ENCODE data around the gene SLC39A9. TPM values are rescaled to one million over a fixed set of nuclear protein-coding genes. Genes with fewer than 3 reads are reported as not detected.

The SLC39A9 gene
- total and polyA plus RNA-seq, 4 experiments from 2014 or later: 17.9 to 38.6 (median 26.2) TPM

DNA sequence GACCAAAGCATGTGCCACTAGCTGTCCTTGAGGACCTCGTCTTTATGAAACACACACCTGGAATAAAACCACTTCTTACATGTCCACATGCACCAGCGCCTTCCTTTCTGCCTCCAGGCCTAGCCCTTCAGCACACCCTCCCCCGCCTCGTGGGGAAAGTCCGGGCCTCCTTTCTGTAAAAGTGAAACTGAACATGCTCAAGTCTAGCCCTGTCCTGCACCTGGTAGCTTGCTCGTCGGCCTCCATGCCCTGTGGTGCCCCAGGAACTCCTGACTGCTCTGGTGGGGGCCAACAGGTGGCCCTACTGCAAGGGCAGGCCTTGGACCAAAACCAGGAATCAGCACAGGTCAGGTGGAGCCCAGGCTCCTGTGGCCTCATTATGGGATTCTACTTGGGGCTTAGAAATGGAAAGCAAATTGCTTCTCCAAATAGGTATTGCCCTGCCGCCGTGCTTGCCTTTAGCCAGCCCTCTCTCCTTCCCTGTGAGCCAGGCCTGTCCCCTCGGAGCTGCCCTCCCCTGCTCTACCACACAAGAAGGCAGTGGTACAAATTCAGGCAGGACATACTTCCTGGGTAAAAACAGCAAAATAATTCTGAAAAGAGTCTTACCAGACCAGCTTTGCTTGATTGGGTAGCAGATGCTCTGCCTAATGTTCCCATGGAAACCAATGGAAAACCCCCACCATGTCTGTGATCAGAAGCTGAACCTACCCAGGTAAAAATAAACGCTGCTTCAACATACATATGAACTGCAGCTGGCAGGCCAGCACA, 43.9 kb upstream of the SLC39A9 start:
- Mint-ChIP-seq H3K27ac (peak overlapping the region; percentile 67 to 96 (median 93)), H3K4me3 (peak overlapping the region; percentile 55 to 84 (median 78)), H3K4me1 (peaks cover 6 to 16% (median 11%) of the 10 kb centered on the region in 4 donors), H3K36me3 (no peaks in the 10 kb centered on the region), H3K9me3 (no peaks in the 10 kb centered on the region), H3K27me3 (peaks cover 3 to 4% of the 10 kb centered on the region in 2 donors)
- peak overlapping the region; percentile 60 for H3K27ac ChIP-seq (ENCODE audit: low read depth, low read length)
- peak; percentile 42 to 77 (median 60) for DNase-seq
- intact Hi-C loops (cut with micrococcal nuclease): no loop called here
- CTCF ChIA-PET (ENCODE audit: partially characterized antibody): interaction anchor here (1.4 kb wide), 1 partner anchor 11 kb away, joined by 3 read pairs; no protein-coding TSS in a partner anchor
- no peaks in the 10 kb centered on the region for H3K9me3 ChIP-seq (ENCODE audit: control insufficient read depth in 1 of 2, low read length in 2 of 2)
- H3K4me1 ChIP-seq (ENCODE audit: insufficient read depth, low read length): peaks cover 19% of the 10 kb centered on the region
- POLR2A ChIA-PET (ENCODE audit: partially characterized antibody): interaction anchor here (0.6 to 1.8 kb wide), 2 partner anchors 43 to 202 kb away, joined by 3 to 7 read pairs; partner anchors contain the start of genes DCAF5, ERH and SLC39A9
- H3K36me3 ChIP-seq (ENCODE audit: insufficient read depth, low read length): no peaks in the 10 kb centered on the region
- H3K27me3 ChIP-seq (ENCODE audit: insufficient read depth, low read length): no peaks in the 10 kb centered on the region
- peak overlapping the region; percentile 24 to 36 for H3K4me3 ChIP-seq (ENCODE audit: low read length in 2 of 2)

DNA sequence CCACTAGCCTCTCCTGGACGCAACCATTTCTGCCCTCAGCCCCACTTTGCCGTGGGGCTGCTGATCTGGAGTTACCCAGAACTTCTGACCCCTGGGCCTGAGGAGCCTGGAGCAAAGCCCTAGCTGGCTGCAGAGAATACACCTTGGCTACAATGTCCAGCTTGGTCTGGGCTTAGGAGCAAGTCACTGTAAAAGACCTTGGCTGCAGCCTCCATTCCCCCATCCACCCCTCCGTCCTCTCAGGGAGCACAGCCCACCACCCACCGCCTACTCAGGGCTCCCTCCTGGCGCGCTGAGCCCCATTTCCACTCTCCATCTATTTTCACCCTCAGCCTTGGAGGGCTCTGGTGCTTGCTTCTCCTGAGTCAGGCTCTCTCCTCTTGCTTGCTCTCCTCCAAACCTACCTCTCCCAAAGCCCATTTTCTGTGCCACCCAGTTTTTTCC, 43.3 kb upstream of the SLC39A9 start:
- Mint-ChIP-seq H3K36me3 (no peaks in the 10 kb centered on the region), H3K4me3 (peak overlapping the region in 5 of 8 donors; percentile 68 to 84 (median 79)), H3K4me1 (peaks cover 6 to 16% (median 11%) of the 10 kb centered on the region in 4 donors), H3K9me3 (no peaks in the 10 kb centered on the region), H3K27ac (peak overlapping the region in 5 of 7 donors; percentile 67 to 94 (median 90)), H3K27me3 (peaks cover 1 to 3% of the 10 kb centered on the region in 2 donors)
- no peaks in the 10 kb centered on the region for H3K9me3 ChIP-seq (ENCODE audit: control insufficient read depth in 1 of 2, low read length in 2 of 2)
- no peaks in the 10 kb centered on the region for H3K36me3 ChIP-seq (ENCODE audit: insufficient read depth, low read length)
- no peaks in the 10 kb centered on the region for H3K27me3 ChIP-seq (ENCODE audit: insufficient read depth, low read length)
- intact Hi-C loops (cut with micrococcal nuclease): no loop called here
- H3K4me3 ChIP-seq (ENCODE audit: low read length in 2 of 2): no peak overlapping the region
- no peak for DNase-seq
- H3K27ac ChIP-seq (ENCODE audit: low read depth, low read length): peak overlapping the region; percentile 60
- ChIA-PET POLR2A (ENCODE audit: partially characterized antibody) (interaction anchor here (0.6 to 1.8 kb wide), 2 partner anchors 43 to 202 kb away, joined by 3 to 7 read pairs; partner anchors contain the start of genes DCAF5, ERH and SLC39A9), CTCF (ENCODE audit: partially characterized antibody) (interaction anchor here (1.4 kb wide), 1 partner anchor 11 kb away, joined by 3 read pairs; no protein-coding TSS in a partner anchor)
- H3K4me1 ChIP-seq (ENCODE audit: insufficient read depth, low read length): peaks cover 19% of the 10 kb centered on the region

DNA sequence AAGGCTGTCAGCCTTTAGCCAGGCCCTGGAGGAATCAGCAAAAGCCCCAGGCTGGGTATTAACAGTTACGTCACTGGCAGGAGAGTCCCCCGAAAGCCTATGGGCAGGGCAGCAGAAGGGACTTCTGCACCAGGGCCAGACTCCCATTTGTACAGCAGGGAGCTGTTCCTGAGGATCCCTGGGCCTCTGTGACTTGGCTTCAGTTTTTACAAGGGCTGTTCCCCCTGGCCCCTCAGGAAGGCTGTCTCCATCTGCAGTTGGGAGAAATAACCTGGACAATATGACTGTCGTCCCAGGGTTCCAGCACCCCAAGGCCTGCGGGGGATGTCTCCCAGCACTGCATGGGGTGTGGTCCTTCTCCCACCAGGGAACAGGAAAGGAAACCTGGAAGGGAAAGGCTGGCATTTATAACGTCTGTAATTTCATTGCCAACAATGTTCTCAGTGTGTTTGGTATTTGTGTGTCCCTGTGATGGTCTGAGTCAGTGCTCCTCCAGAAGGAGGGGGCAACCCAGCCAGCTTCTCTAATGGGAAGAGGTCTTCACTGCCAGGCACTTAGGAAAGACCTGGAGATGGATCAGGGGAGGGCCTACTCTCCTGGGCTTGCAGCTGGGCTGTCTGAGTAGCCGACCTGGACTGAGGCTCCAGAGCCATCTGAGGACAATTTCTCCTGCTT, 42.7 kb upstream of the SLC39A9 start:
- Mint-ChIP-seq H3K9me3 (no peaks in the 10 kb centered on the region), H3K27me3 (peaks cover 1 to 3% of the 10 kb centered on the region in 2 donors), H3K4me1 (peaks cover 6 to 16% (median 11%) of the 10 kb centered on the region in 4 donors), H3K36me3 (no peaks in the 10 kb centered on the region), H3K27ac (peak overlapping the region in 1 of 7 donors; percentile 12), H3K4me3 (peak overlapping the region in 1 of 8 donors; percentile 62)
- Histone ChIP-seq H3K27me3 (ENCODE audit: insufficient read depth, low read length) (no peaks in the 10 kb centered on the region), H3K4me1 (ENCODE audit: insufficient read depth, low read length) (peaks cover 19% of the 10 kb centered on the region), H3K27ac (ENCODE audit: low read depth, low read length) (no peak overlapping the region), H3K4me3 (ENCODE audit: low read length in 2 of 2) (no peak overlapping the region), H3K36me3 (ENCODE audit: insufficient read depth, low read length) (no peaks in the 10 kb centered on the region), H3K9me3 (ENCODE audit: control insufficient read depth in 1 of 2, low read length in 2 of 2) (no peaks in the 10 kb centered on the region)
- intact Hi-C loops (cut with micrococcal nuclease): no loop called here
- ChIA-PET CTCF (ENCODE audit: partially characterized antibody) (interaction anchor here (1.4 kb wide), 1 partner anchor 10 kb away, joined by 3 read pairs; no protein-coding TSS in a partner anchor), POLR2A (ENCODE audit: partially characterized antibody) (interaction anchor here (1.8 kb wide), 1 partner anchor 42 kb away, joined by 7 read pairs; the partner anchor contains the start of genes ERH and SLC39A9)
- DNase-seq: no peak

DNA sequence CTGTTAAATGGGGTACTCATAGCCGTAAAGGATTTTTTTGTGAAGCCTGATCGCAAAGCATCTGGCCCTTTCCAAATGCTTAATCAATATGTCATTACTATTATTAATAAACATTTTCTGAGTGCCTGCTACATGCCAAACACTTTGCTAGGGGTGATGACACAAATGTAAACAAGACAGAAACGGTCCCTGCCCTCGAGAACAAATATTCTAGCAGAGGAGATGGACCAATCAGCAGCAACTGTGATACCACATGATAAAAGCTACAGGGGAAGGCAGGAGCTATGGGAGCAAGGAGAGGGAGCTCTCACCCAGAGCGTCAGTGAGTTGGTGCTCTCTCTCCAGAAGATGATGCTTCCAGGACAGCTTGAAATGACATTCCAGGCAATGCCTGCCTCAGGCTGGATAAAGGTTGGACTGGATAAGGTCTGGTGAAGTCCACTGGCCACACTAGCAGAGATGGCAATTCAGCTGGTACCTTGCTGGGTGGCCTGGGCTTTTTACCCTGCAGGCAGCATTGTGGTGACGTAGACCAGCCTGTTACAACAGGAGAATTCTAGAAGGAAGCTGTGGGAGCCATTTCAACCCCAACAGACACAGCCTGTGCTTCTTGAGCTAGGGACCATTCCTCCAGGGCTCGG, 41.5 kb upstream of the SLC39A9 start:
- Mint-ChIP-seq H3K36me3 (no peaks in the 10 kb centered on the region), H3K27me3 (peaks cover 0 to 1% of the 10 kb centered on the region in 2 donors), H3K27ac (peak overlapping the region in 1 of 7 donors; percentile 4), H3K4me1 (peaks cover 6 to 16% (median 11%) of the 10 kb centered on the region in 4 donors), H3K4me3 (no peak overlapping the region), H3K9me3 (no peaks in the 10 kb centered on the region)
- CTCF ChIA-PET (ENCODE audit: partially characterized antibody): no interaction called here
- peaks cover 19% of the 10 kb centered on the region for H3K4me1 ChIP-seq (ENCODE audit: insufficient read depth, low read length)
- POLR2A ChIA-PET (ENCODE audit: partially characterized antibody): no interaction called here
- H3K27me3 ChIP-seq (ENCODE audit: insufficient read depth, low read length): no peaks in the 10 kb centered on the region
- H3K9me3 ChIP-seq (ENCODE audit: control insufficient read depth in 1 of 2, low read length in 2 of 2): no peaks in the 10 kb centered on the region
- H3K27ac ChIP-seq (ENCODE audit: low read depth, low read length): no peak overlapping the region
- DNase-seq: no peak
- H3K4me3 ChIP-seq (ENCODE audit: low read length in 2 of 2): no peak overlapping the region
- intact Hi-C loops (cut with micrococcal nuclease): no loop called here
- H3K36me3 ChIP-seq (ENCODE audit: insufficient read depth, low read length): no peaks in the 10 kb centered on the region

DNA sequence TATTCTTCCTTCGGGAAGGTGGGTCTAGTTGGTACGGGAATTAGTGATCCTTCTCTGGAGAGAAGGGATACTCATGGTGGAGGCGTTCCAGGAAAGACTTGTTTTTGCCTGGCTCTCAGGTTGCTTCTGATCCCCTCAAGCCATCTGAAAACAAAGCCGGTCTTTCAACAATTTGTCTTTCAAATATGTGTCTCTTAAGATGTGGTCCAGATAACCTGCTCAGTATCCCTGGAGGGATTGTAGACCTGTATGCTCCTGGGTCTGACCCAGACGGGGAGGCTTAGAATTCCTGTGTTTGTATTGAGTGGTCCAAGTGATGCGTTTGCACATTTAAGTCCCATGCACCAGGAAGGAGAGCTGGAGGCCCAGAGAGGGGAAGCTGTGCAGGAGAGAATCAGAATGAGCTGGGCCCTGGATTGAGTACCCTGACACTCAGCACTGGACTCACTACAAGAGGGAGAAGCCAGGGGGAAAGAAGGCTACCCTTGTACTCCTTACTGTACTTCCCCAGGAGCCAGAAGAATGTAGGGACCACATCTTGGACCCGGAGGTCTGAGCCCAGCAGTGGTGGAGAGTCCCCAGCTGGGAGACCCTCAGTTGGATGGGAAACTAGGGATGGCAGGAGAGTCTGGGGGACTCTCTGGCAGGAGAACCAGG, 40.8 kb upstream of the SLC39A9 start:
- H3K4me1 Mint-ChIP-seq: peaks cover 6 to 16% (median 11%) of the 10 kb centered on the region in 4 donors
- peaks cover 0 to 1% of the 10 kb centered on the region in 2 donors for H3K27me3 Mint-ChIP-seq
- DNase-seq: no peak
- no peaks in the 10 kb centered on the region for H3K36me3 ChIP-seq (ENCODE audit: insufficient read depth, low read length)
- H3K4me1 ChIP-seq (ENCODE audit: insufficient read depth, low read length): peaks cover 19% of the 10 kb centered on the region
- CTCF ChIA-PET (ENCODE audit: partially characterized antibody): interaction anchor here (1.0 kb wide), 1 partner anchor 228 kb away, joined by 3 read pairs; no protein-coding TSS in a partner anchor
- H3K27ac ChIP-seq (ENCODE audit: low read depth, low read length): no peak overlapping the region
- intact Hi-C loops (cut with micrococcal nuclease): no loop called here
- POLR2A ChIA-PET (ENCODE audit: partially characterized antibody): no interaction called here
- H3K27me3 ChIP-seq (ENCODE audit: insufficient read depth, low read length): no peaks in the 10 kb centered on the region
- H3K4me3 Mint-ChIP-seq: no peak overlapping the region
- H3K27ac Mint-ChIP-seq: no peak overlapping the region
- H3K4me3 ChIP-seq (ENCODE audit: low read length in 2 of 2): no peak overlapping the region
- H3K36me3 Mint-ChIP-seq: no peaks in the 10 kb centered on the region
- H3K9me3 ChIP-seq (ENCODE audit: control insufficient read depth in 1 of 2, low read length in 2 of 2): no peaks in the 10 kb centered on the region
- H3K9me3 Mint-ChIP-seq: no peaks in the 10 kb centered on the region

DNA sequence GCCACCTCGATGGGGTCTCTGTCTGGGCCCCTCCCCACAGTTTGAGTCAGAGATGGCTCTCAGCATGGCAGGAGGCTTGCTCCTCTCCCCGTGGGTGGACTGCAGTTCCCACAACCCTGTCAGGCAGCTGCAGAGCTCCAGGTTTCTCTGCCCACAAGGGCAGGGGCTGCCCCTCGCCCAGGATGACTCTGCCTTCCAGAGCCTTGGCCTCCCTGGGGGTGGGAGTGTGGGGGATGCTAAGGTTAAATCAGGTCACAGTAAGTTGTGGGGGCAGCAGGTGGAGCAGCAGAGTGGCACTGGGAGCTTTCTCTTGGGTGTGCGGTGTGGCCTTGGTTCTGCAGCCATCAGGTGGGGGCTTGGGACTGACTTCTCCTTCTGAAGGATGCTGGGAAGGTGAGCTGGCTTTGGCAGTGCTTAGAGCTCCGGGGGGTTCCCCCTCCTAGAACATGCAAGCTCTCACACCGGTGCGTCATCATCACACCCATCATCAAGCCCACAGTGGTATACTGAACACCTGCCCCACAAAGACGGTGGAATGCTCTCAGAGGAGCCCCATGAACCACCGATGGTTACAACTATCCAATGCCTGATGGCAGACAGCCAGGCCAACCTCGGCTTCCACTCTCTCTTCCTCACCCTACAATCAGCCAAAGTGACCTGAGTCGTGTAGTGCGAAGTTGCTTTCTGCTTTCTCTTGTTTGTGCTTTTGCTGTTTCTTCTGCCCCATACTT, 40.1 kb upstream of the SLC39A9 start:
- peaks cover 19% of the 10 kb centered on the region for H3K4me1 ChIP-seq (ENCODE audit: insufficient read depth, low read length)
- DNase-seq: no peak
- H3K9me3 ChIP-seq (ENCODE audit: control insufficient read depth in 1 of 2, low read length in 2 of 2): no peaks in the 10 kb centered on the region
- H3K4me3 ChIP-seq (ENCODE audit: low read length in 2 of 2): no peak overlapping the region
- Mint-ChIP-seq H3K4me3 (no peak overlapping the region), H3K27ac (no peak overlapping the region), H3K9me3 (no peaks in the 10 kb centered on the region), H3K27me3 (peaks cover 0 to 1% of the 10 kb centered on the region in 2 donors), H3K4me1 (peaks cover 6 to 16% (median 11%) of the 10 kb centered on the region in 4 donors), H3K36me3 (no peaks in the 10 kb centered on the region)
- ChIA-PET POLR2A (ENCODE audit: partially characterized antibody) (no interaction called here), CTCF (ENCODE audit: partially characterized antibody) (interaction anchor here (1.0 kb wide), 1 partner anchor 229 kb away, joined by 3 read pairs; no protein-coding TSS in a partner anchor)
- no peaks in the 10 kb centered on the region for H3K36me3 ChIP-seq (ENCODE audit: insufficient read depth, low read length)
- intact Hi-C loops (cut with micrococcal nuclease): no loop called here
- no peaks in the 10 kb centered on the region for H3K27me3 ChIP-seq (ENCODE audit: insufficient read depth, low read length)
- no peak overlapping the region for H3K27ac ChIP-seq (ENCODE audit: low read depth, low read length)
